HG03045 (cell line): Measurements from ENCODE around the gene FBXO36.
"Not testable (repeated sequence)": the region's sequence is repeated elsewhere in the genome, so short reads cannot be mapped to it uniquely, and the experiment has no call there.

Source experiments
- ATAC-seq: cut with Tn5 transposase; IDR thresholded peaks from one replicate; pipeline ENCODE4 v1.9.1; 2021; ENCODE audit warnings: mild to moderate bottlenecking, moderate library complexity; ENCODE audit not compliant: unreplicated experiment

Gene FBXO36, protein sequence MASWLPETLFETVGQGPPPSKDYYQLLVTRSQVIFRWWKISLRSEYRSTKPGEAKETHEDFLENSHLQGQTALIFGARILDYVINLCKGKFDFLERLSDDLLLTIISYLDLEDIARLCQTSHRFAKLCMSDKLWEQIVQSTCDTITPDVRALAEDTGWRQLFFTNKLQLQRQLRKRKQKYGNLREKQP

DNA sequence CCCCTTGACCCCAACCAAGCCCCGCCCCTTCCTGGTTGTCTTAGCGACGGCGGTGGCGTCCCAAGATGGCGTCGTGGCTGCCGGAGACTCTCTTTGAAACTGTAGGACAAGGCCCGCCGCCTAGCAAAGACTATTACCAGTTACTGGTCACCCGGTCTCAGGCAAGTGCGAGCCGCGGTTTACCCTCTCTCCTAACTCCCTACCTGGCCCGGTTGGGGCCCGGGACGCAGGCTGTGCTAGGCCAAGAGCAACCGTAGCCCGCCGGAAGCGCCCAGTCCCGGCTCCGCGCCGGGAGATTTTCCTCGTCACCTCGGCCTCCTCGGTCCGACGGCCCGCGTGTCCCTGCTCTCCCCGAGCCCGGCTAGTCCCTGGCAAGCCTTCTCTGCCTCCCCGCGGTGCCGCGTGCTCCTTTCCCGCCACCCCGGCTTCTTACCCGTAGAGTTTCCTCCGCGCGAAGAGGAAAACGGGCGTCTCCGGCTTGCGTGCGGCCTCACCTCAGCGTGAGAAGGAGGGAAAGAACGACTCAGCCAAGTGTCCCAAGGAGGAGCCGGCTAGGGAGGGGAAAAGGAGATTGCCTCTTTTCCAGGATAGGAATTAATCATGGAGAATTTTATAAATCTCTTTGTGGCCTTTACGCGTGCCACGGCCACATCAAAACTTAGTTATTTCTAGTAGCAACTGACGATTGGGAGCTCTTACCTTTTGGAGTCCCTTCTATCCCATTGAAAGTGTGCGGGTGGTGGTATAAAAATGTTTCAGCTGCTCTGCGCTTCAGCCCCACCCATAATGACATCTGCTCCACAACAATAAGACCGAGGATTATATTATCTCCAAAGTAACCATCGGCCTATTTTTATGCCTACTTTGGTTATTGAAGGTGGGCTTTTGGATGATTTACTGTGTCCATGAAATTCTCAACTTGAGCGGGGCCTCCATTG, at the start of gene FBXO36:
TSS of gene FBXO36 (plus strand) at position 55 of the 938 bp plus-strand sequence. CDS start at position 66, 11 bp downstream.
- peak; percentile 63 for ATAC-seq

GRCh38 chr2:229873123-229873581, 49.2 kb upstream of the FBXO36 start:
- ATAC-seq, result no peak

DNA sequence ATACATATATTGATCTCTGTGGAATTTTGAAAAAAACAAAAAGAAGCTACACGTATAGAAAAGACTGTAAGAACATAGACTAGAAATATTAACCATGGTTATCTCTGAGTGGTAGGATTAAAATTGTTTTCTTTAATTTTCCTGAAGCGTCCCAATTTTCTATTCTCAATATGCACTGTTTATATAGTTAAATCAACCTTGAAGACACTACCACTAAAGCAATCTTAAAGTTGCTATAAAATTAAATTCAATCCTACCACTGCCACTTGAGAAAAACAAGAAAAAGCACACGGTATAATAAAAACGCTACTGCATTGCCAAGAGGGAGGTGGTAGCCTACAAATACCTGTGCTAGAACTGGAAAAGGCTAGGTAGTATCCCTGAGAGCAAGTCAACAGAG, 47.7 kb upstream of the FBXO36 start:
- ATAC-seq, result no peak

GRCh38 chr2:229875549-229875948, 46.8 kb upstream of the FBXO36 start:
- no peak for ATAC-seq

GRCh38 chr2:229879191-229879950, 42.9 kb upstream of the FBXO36 start:
- ATAC-seq, result no peak

- no peak for ATAC-seq
Measured at GRCh38 chr2:229880892-229881586, 41.3 kb upstream of the FBXO36 start.

GRCh38 chr2:229882583-229882982, 39.7 kb upstream of the FBXO36 start:
- ATAC-seq, result no peak

DNA sequence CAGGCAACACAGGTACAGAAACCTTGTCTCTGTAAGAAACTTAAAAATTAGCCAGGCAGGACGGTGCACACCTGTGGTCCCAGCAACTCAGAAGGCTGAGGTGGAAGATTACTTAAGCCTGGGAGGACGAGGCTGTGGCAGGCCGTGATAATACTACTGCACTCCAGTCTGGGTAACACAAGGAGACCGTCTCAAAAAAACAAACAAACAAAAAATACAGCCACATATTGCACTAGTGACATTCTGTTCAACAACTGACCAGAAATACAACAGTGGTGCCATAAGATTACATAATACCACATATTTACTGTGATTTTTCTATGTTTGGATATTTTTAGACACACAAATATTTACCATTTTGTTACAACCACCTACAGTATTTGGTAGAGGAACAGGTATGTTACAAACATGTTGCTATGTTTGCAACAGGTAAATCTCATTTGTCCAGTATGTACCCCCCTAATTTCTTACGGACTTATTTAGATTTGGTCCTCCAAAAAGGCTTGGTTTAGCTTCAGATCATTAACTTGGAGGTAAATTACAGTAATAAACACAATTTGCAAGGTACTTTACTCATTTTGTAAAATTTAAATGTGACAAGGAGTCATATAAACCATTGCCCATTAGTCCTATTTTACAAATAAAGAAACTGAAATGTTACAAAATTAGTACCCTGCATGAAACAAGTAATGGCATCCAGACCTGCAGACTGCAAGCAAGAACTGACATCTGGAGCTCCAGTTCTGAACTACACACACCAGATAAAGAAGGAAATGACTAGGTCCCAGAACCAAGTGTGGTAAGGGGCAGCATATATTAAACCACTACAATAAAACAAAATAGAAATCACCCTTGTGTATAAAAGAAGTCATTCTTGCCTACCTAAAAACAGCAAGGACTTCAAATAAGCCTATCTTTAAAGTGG, 37.3 kb upstream of the FBXO36 start:
- ATAC-seq, result peak; percentile 76

DNA sequence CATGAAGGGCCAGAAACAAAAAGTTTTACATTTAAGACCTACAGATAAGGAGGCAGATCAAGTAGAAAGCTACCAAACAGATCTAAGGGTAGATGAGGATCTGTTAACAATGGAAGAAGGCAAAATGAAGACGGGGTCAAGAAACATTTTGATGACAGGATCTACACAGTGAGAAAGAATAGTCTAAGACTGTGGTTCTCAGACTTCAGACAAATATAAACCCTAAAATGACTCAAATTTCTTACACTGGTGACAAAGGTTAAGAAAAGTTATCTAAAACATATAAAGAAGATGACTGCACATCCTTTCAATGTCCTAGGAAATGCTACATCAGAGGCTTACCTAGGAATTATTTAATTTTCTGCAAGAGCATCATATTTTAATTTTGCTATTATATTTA, 34.9 kb upstream of the FBXO36 start:
- no peak for ATAC-seq

GRCh38 chr2:229888031-229888430, 34.3 kb upstream of the FBXO36 start:
- no peak for ATAC-seq

- ATAC-seq, result no peak
Measured at GRCh38 chr2:229889023-229889422, 33.3 kb upstream of the FBXO36 start.

- no peak for ATAC-seq
Measured at GRCh38 chr2:229896857-229897256, 25.4 kb upstream of the FBXO36 start.

DNA sequence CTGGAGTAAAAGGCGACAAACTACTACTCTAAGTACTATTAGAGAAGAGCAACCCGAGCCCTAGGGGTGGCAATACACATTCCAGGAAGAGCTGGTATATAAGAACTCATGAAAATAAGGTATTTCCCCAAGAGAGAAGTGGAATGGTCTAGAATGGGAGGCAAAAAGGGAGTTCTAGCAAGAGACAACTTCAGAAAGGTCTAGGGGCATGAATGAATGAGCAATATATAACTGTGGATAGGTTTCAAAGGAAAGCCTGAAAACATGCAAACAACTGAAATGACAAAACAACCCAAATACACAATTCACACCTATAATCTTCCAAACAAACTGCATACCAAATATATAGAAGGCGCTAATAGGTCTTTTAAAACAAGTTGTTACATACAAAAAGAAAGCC, 22.7 kb upstream of the FBXO36 start:
- no peak for ATAC-seq

DNA sequence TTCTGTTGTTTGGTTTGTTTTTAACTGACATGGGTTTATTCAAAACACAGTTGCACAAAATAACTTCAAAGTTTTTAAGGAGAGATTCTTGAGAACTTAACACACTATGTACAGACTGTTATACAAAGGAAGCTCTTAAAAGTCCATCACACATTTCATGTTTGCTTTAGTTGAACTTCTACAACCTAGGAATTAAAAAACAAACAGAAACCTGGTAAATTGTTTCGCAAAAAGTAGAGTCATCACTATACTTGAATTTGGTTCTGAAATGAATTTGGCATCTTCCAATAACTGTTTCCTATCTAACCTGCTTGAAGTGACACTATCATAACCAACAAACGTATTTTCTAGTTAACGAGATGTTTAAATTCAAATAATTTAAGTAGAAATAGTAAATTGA, 22.3 kb upstream of the FBXO36 start:
- ATAC-seq, result peak; percentile 49

- ATAC-seq, result not testable (repeated sequence)
Measured at GRCh38 chr2:229900514-229900913, 21.8 kb upstream of the FBXO36 start.

- ATAC-seq, result no peak
Measured at GRCh38 chr2:229901819-229902218, 20.5 kb upstream of the FBXO36 start.

- no peak for ATAC-seq
Measured at GRCh38 chr2:229903037-229903436, 19.3 kb upstream of the FBXO36 start.

DNA sequence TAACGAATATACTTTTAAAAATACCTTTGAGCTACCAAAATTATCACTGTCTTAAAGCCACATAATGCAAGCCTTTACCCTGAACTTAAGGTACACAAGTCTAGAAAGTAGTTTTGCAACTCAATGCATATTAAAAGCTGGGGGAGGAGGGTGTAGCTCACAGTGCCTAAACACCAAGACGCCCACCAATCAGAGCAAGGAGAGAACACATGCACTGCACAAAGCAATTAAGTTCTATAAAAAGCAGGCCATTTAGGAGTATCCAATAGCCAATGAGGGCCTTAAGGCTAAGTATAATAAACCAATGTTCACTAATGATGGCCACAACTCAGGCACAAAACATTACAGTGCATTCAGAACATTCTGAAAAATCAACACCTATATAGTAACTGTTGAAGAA, 16.7 kb upstream of the FBXO36 start:
- ATAC-seq, result no peak

DNA sequence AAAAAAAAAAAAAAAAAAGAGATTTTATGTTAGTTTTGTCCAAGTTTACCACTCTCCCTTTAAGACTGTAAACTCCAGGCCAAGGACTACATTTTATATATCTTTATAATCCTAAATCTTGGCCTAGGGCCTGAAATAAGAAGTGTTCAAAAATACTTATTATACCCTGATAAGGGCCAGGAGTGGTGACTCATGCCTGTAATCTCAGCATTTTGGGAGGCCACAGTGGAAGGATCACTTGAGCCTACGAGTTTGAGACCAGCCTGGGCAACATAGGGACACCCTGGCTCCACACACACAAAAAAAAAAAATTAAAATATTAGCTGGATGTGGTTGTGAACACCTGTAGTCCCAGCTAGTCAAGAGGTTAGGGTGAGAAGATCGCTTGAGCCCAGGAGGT, 13.2 kb upstream of the FBXO36 start:
- no peak for ATAC-seq
